OCI-LY3 (cell line): ENCODE measurements around the gene ADAMTS6.

Source experiments
- H2AFZ ChIP-seq: fragments of 200-600, 300-600 bp; shearing (Covaris generic); 2 replicates; pipeline ENCODE4 v1.6.0; 2014; ENCODE audit warnings: antibody characterized with exemption, low read depth, low read length
- H3K27ac ChIP-seq: fragments of 200-600, 300-600 bp; sonication (generic); 2 replicates; pipeline ENCODE4 v1.5.1; 2014; ENCODE audit warnings: mild to moderate bottlenecking, low read length, moderate library complexity, mixed read lengths
- H3K27me3 ChIP-seq: fragments of 200-600, 300-600 bp; sonication (generic); 2 replicates; pipeline ENCODE4 v1.6.1; 2014; ENCODE audit warnings: low read depth, low read length, mixed read lengths
- H3K36me3 ChIP-seq: fragments of 200-600, 300-600 bp; sonication (generic); replicated peaks from 2 replicates; pipeline ENCODE3; 2014; ENCODE audit warnings: low read depth, low read length, mixed read lengths
- H3K4me1 ChIP-seq: fragments of 300-600, 200-600 bp; sonication (generic); 2 replicates; pipeline ENCODE4 v1.6.1; 2014; ENCODE audit warnings: low read length, mixed read lengths
- H3K4me2 ChIP-seq: fragments of 200-600, 300-600 bp; sonication (generic); 2 replicates; pipeline ENCODE4 v1.6.1; 2014; ENCODE audit warnings: low read length, mixed read lengths
- H3K4me3 ChIP-seq: fragments of 300-600, 200-600 bp; sonication (generic); 2 replicates; pipeline ENCODE4 v1.5.1; 2014; ENCODE audit warnings: antibody characterized with exemption, mild to moderate bottlenecking, low read length, moderate library complexity
- H3K79me2 ChIP-seq: fragments of 300-600, 200-600 bp; shearing (Covaris generic); 2 replicates; pipeline ENCODE4 v1.6.1; 2014; ENCODE audit warnings: mild to moderate bottlenecking, low read length, mixed read lengths
- H3K9ac ChIP-seq: fragments of 300-600, 200-600 bp; shearing (Covaris generic); 2 replicates; pipeline ENCODE4 v1.6.0; 2014; ENCODE audit warnings: mild to moderate bottlenecking, low read length, moderate library complexity
- H3K9me3 ChIP-seq: fragments of 200-600, 300-600 bp; shearing (Covaris generic); 2 replicates; pipeline ENCODE4 v1.6.1; 2014; ENCODE audit warnings: low read length, mixed read lengths; ENCODE audit not compliant: insufficient read depth
- H4K20me1 ChIP-seq: fragments of 200-600, 300-600 bp; sonication (generic); 2 replicates; pipeline ENCODE4 v1.6.1; 2016; ENCODE audit warnings: low read length, mixed read lengths; ENCODE audit not compliant: insufficient read depth
- CTCF ChIP-seq: fragments of 200-600, 300-600 bp; sonication (generic); IDR thresholded peaks from 2 replicates; pipeline ENCODE4 v1.5.1; 2014; ENCODE audit warnings: antibody characterized with exemption, low read length, low read depth
- EZH2phosphoT487 ChIP-seq: fragments of 200-600 bp; shearing (Covaris generic); IDR thresholded peaks from 2 replicates; pipeline ENCODE4 v1.6.1; 2018; ENCODE audit warnings: antibody characterized with exemption, mixed run types, low read depth

The ADAMTS6 gene

GRCh38 chr5:65142016-65142415 is 339.7 kb downstream of the ADAMTS6 start:
- no peak overlapping the region for H2AFZ ChIP-seq
- H3K9me3 ChIP-seq = no peaks in the 10 kb centered on the region
- H3K4me3 ChIP-seq = no peak overlapping the region
- TF ChIP-seq CTCF (no peak), EZH2phosphoT487 (no peak)
- no peak overlapping the region for H3K4me2 ChIP-seq
- no peaks in the 10 kb centered on the region for H4K20me1 ChIP-seq
- no peaks in the 10 kb centered on the region for H3K27me3 ChIP-seq
- no peaks in the 10 kb centered on the region for H3K79me2 ChIP-seq
- no peak overlapping the region for H3K27ac ChIP-seq
- no peak overlapping the region for H3K9ac ChIP-seq
- H3K36me3 ChIP-seq = no peaks in the 10 kb centered on the region
- H3K4me1 ChIP-seq = no peaks in the 10 kb centered on the region

GRCh38 chr5:65141493-65141892 is 340.2 kb downstream of the ADAMTS6 start:
- Histone ChIP-seq H4K20me1 (no peaks in the 10 kb centered on the region), H3K36me3 (no peaks in the 10 kb centered on the region), H3K27me3 (no peaks in the 10 kb centered on the region), H3K27ac (no peak overlapping the region), H3K9ac (no peak overlapping the region), H2AFZ (no peak overlapping the region), H3K9me3 (no peaks in the 10 kb centered on the region), H3K79me2 (no peaks in the 10 kb centered on the region), H3K4me3 (no peak overlapping the region), H3K4me2 (no peak overlapping the region), H3K4me1 (no peaks in the 10 kb centered on the region)
- TF ChIP-seq CTCF = no peak
- no peak for TF ChIP-seq EZH2phosphoT487

- Histone ChIP-seq H3K9ac (no peak overlapping the region), H3K79me2 (no peaks in the 10 kb centered on the region), H3K9me3 (no peaks in the 10 kb centered on the region), H3K27ac (no peak overlapping the region), H3K36me3 (no peaks in the 10 kb centered on the region), H4K20me1 (no peaks in the 10 kb centered on the region), H3K4me1 (no peaks in the 10 kb centered on the region), H3K27me3 (no peaks in the 10 kb centered on the region), H2AFZ (no peak overlapping the region), H3K4me3 (no peak overlapping the region), H3K4me2 (no peak overlapping the region)
- TF ChIP-seq EZH2phosphoT487 (no peak), CTCF (no peak)
Observed at GRCh38 chr5:65137631-65138030, 344.1 kb downstream of the ADAMTS6 start.

- Histone ChIP-seq H3K79me2 (no peaks in the 10 kb centered on the region), H4K20me1 (no peaks in the 10 kb centered on the region), H3K4me2 (no peak overlapping the region), H3K27ac (no peak overlapping the region), H3K4me3 (no peak overlapping the region), H3K9me3 (no peaks in the 10 kb centered on the region), H3K9ac (no peak overlapping the region), H3K4me1 (no peaks in the 10 kb centered on the region), H3K27me3 (no peaks in the 10 kb centered on the region), H2AFZ (no peak overlapping the region), H3K36me3 (no peaks in the 10 kb centered on the region)
- no peak for TF ChIP-seq CTCF
- TF ChIP-seq EZH2phosphoT487 = no peak
Observed at GRCh38 chr5:65133477-65134110, 348.1 kb downstream of the ADAMTS6 start.
